GM12865 (cell line): ENCODE results near the gene HTR2B.

Source experiments
- DNase-seq: peaks from one replicate; pipeline ENCODE4 v3.0.0; 2010; ENCODE audit warnings: low read depth
- H3K4me3 ChIP-seq: 2 replicates; pipeline ENCODE4 v1.5.1; 2011; ENCODE audit warnings: mild to moderate bottlenecking, low read depth, low read length, control low read depth
- CTCF ChIP-seq: IDR thresholded peaks from 2 replicates; pipeline ENCODE4 v1.5.1; 2011; ENCODE audit warnings: low read length, control low read depth, low read depth, inconsistent platforms; ENCODE audit not compliant: insufficient read depth; ENCODE audit errors: missing control alignments

The HTR2B gene

GRCh38 chr2:231134910-231135655 lies 10.2 kb upstream of the HTR2B start:
- no peak for TF ChIP-seq CTCF
- DNase-seq, result no peak
- no peak overlapping the region for H3K4me3 ChIP-seq

- no peak for DNase-seq
- no peak for TF ChIP-seq CTCF
Observed at GRCh38 chr2:231133365-231134099, 8.7 kb upstream of the HTR2B start.

GRCh38 chr2:231132129-231132528 lies 7.3 kb upstream of the HTR2B start:
- no peak for DNase-seq
- no peak for TF ChIP-seq CTCF
- no peak overlapping the region for H3K4me3 ChIP-seq

More at GRCh38 chr2:231133365-231134099, 8.7 kb upstream of the HTR2B start:
- no peak overlapping the region for H3K4me3 ChIP-seq

GRCh38 chr2:231130336-231131056 lies 5.7 kb upstream of the HTR2B start:
- TF ChIP-seq CTCF, result no peak
- H3K4me3 ChIP-seq, result no peak overlapping the region

GRCh38 chr2:231129216-231129615 lies 4.4 kb upstream of the HTR2B start:
- TF ChIP-seq CTCF, result no peak
- DNase-seq, result no peak
- no peak overlapping the region for H3K4me3 ChIP-seq

More at GRCh38 chr2:231130336-231131056, 5.7 kb upstream of the HTR2B start:
- no peak for DNase-seq

DNA sequence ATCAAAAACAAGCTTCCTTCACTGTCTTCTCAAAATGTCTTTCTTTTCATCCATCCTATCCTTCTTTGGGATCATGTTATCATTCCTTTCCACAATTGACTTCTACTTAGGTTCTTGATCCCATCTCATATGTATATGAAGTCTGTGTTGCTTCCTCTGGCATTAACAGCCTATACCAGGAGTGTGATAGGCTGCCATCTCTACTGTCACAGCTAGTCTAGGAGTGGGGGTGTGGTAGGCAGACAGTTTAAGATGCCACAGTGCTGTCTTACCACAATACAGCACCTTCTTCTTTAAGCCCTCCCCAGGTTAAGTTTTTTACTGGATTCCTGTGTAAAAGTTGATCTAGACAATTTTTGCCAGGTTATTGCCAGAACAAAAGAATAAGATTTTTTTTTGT lies 3.7 kb upstream of the HTR2B start:
- TF ChIP-seq CTCF, result no peak
- no peak overlapping the region for H3K4me3 ChIP-seq
- no peak for DNase-seq
